Measurements from ENCODE around the gene SLC16A5. TPM values are rescaled to one million over a fixed set of nuclear protein-coding genes. Genes with fewer than 3 reads are reported as not detected.
A peak's percentile ranks its signal among the peaks of the same experiment; 100 is the strongest.

Gene SLC16A5
- total and polyA plus RNA-seq, 2 donors from 2014 or later: 28.4 to 184 TPM

GRCh38 chr17:75114552-75115314 lies 27.0 kb downstream of the SLC16A5 start:
- H3K4me1 ChIP-seq (ENCODE audit: control insufficient read depth in 2 of 3, insufficient read depth in 2 of 3, low read depth in 1 of 3, low read length in 3 of 3): peaks cover 0 to 11% (median 0%) of the 10 kb centered on the region in 3 donors
- peak overlapping the region; percentile 84 to 90 for H3K27ac ChIP-seq (ENCODE audit: low read depth in 2 of 2, low read length in 2 of 2)
- intact Hi-C loops (cut with DNase I): no loop called here
- H3K27me3 ChIP-seq (ENCODE audit: control insufficient read depth, insufficient read depth, low read length): no peaks in the 10 kb centered on the region
- FAIRE-seq: no peak
- peak overlapping the region in 2 of 3 donors; percentile 28 to 58 for H3K9ac ChIP-seq (ENCODE audit: low read length in 3 of 3)
- DNase-seq: no peak
- peaks cover 0 to 4% (median 0%) of the 10 kb centered on the region in 3 donors for H3K36me3 ChIP-seq (ENCODE audit: control insufficient read depth in 2 of 3, insufficient read depth in 3 of 3, low read length in 3 of 3)
- H3K4me3 ChIP-seq (ENCODE audit: low read length in 3 of 3): peak overlapping the region; percentile 32 to 80 (median 57)
- no peaks in the 10 kb centered on the region for H3K9me3 ChIP-seq (ENCODE audit: control insufficient read depth in 2 of 3, insufficient read depth in 1 of 3, low read length in 3 of 3)
- no peak for TF ChIP-seq CTCF (IDR thresholded peaks at IDR 0.05; ENCODE audit: borderline replicate concordance, extremely low read depth, insufficient read depth)

- Histone ChIP-seq H3K27me3 (ENCODE audit: control insufficient read depth, insufficient read depth, low read length) (no peaks in the 10 kb centered on the region), H3K27ac (ENCODE audit: low read depth in 2 of 2, low read length in 2 of 2) (no peak overlapping the region), H3K36me3 (ENCODE audit: control insufficient read depth in 2 of 3, insufficient read depth in 3 of 3, low read length in 3 of 3) (peaks cover 0 to 4% (median 0%) of the 10 kb centered on the region in 3 donors), H3K4me3 (ENCODE audit: low read length in 3 of 3) (no peak overlapping the region), H3K9ac (ENCODE audit: low read length in 3 of 3) (no peak overlapping the region), H3K9me3 (ENCODE audit: control insufficient read depth in 2 of 3, insufficient read depth in 1 of 3, low read length in 3 of 3) (no peaks in the 10 kb centered on the region), H3K4me1 (ENCODE audit: control insufficient read depth in 2 of 3, insufficient read depth in 2 of 3, low read depth in 1 of 3, low read length in 3 of 3) (peaks cover 0 to 9% (median 0%) of the 10 kb centered on the region in 3 donors)
- no peak for DNase-seq
- TF ChIP-seq CTCF (IDR thresholded peaks at IDR 0.05; ENCODE audit: borderline replicate concordance, extremely low read depth, insufficient read depth): no peak
- intact Hi-C loops (cut with DNase I): no loop called here
- FAIRE-seq: no peak
These were observed 27.8 kb downstream of the SLC16A5 start for GRCh38 chr17:75115555-75115954.

- H3K9ac ChIP-seq (ENCODE audit: low read length in 3 of 3): no peak overlapping the region
- H3K4me3 ChIP-seq (ENCODE audit: low read length in 3 of 3): no peak overlapping the region
- FAIRE-seq: no peak
- H3K4me1 ChIP-seq (ENCODE audit: control insufficient read depth in 2 of 3, insufficient read depth in 2 of 3, low read depth in 1 of 3, low read length in 3 of 3): peaks cover 0 to 8% (median 0%) of the 10 kb centered on the region in 3 donors
- H3K27ac ChIP-seq (ENCODE audit: low read depth in 2 of 2, low read length in 2 of 2): no peak overlapping the region
- no peaks in the 10 kb centered on the region for H3K9me3 ChIP-seq (ENCODE audit: control insufficient read depth in 2 of 3, insufficient read depth in 1 of 3, low read length in 3 of 3)
- TF ChIP-seq CTCF (IDR thresholded peaks at IDR 0.05; ENCODE audit: borderline replicate concordance, extremely low read depth, insufficient read depth): no peak
- H3K36me3 ChIP-seq (ENCODE audit: control insufficient read depth in 2 of 3, insufficient read depth in 3 of 3, low read length in 3 of 3): peaks cover 0 to 8% (median 2%) of the 10 kb centered on the region in 3 donors
- H3K27me3 ChIP-seq (ENCODE audit: control insufficient read depth, insufficient read depth, low read length): no peaks in the 10 kb centered on the region
- peak in 1 of 5 donors; percentile 35 for DNase-seq
- intact Hi-C loops (cut with DNase I): no loop called here
These were observed 29.0 kb downstream of the SLC16A5 start for GRCh38 chr17:75116737-75117136.
